ENCODE measurements around the gene CYTIP. TPM values are rescaled to one million over a fixed set of nuclear protein-coding genes. Genes with fewer than 3 reads are reported as not detected.

The CYTIP gene
- polyA plus RNA-seq, 3 donors = 61.9 to 188 (median 83.5) TPM

- DNase-seq = no peak
- peaks cover 0 to 12% of the 10 kb centered on the region in 2 donors for H3K9me3 ChIP-seq (replicated peaks in 1 of 2; ENCODE audit: control insufficient read depth in 1 of 2, insufficient read depth in 1 of 2, low read length in 2 of 2)
- H3K4me3 ChIP-seq (replicated peaks in 1 of 3; ENCODE audit: low read depth in 2 of 3, low read length in 3 of 3) = no peak overlapping the region
- H3K36me3 ChIP-seq (replicated peaks in 1 of 2; ENCODE audit: control insufficient read depth in 1 of 2, insufficient read depth in 2 of 2, low read length in 2 of 2) = peaks cover 70 to 76% of the 10 kb centered on the region in 2 donors
- no CpG with 5 or more reads among the region's 1 CpG for WGBS (ENCODE audit: insufficient coverage)
- no peak overlapping the region for H2AFZ ChIP-seq (ENCODE audit: insufficient read depth, low read depth, low read length, poor library complexity, severe bottlenecking)
- H3K9ac ChIP-seq (ENCODE audit: insufficient read depth, low read length, poor library complexity, severe bottlenecking) = no peak overlapping the region
- Mint-ChIP-seq H3K4me1 (peaks cover 24% of the 10 kb centered on the region), H3K9me3 (peaks cover 7 to 22% (median 15%) of the 10 kb centered on the region in 7 donors), H3K4me3 (no peak overlapping the region), H3K36me3 (peaks cover 80 to 90% of the 10 kb centered on the region in 2 donors), H3K27me3 (ENCODE audit: low read depth in 3 of 3) (no peaks in the 10 kb centered on the region), H3K27ac (no peak overlapping the region)
- peaks cover 31 to 32% of the 10 kb centered on the region in 2 donors for H3K4me1 ChIP-seq (ENCODE audit: control insufficient read depth in 1 of 2, insufficient read depth in 2 of 2, low read length in 2 of 2)
- no peak for TF ChIP-seq CTCF (IDR thresholded peaks at IDR 0.05)
- H3K4me2 ChIP-seq (replicated peaks; ENCODE audit: extremely low read depth, low read length, poor library complexity, severe bottlenecking) = no peak overlapping the region
- no peaks in the 10 kb centered on the region for H3K27me3 ChIP-seq (ENCODE audit: control insufficient read depth in 2 of 2, insufficient read depth in 2 of 2, low read length in 2 of 2)
- H3K27ac ChIP-seq (ENCODE audit: low read depth in 1 of 2, low read length in 2 of 2) = no peak overlapping the region
- peaks cover 12% of the 10 kb centered on the region for H3K79me2 ChIP-seq (ENCODE audit: insufficient read depth, low read length)
- peaks cover 38% of the 10 kb centered on the region for H4K20me1 ChIP-seq (ENCODE audit: insufficient read depth, low read length)
- intact Hi-C loops (cut with micrococcal nuclease) = no loop called here
Observed at GRCh38 chr2:157424374-157424773, 19.5 kb downstream of the CYTIP start.

GRCh38 chr2:157421964-157422363 is 21.9 kb downstream of the CYTIP start:
- Mint-ChIP-seq H3K27me3 (ENCODE audit: low read depth in 3 of 3) (no peaks in the 10 kb centered on the region), H3K36me3 (peaks cover 73 to 82% of the 10 kb centered on the region in 2 donors), H3K4me3 (peak overlapping the region in 1 of 2 donors; percentile 68), H3K4me1 (peaks cover 46% of the 10 kb centered on the region), H3K9me3 (peaks cover 7 to 15% (median 13%) of the 10 kb centered on the region in 7 donors), H3K27ac (peak overlapping the region; percentile 94 to 100 (median 98))
- Histone ChIP-seq H3K4me3 (replicated peaks in 1 of 3; ENCODE audit: low read depth in 2 of 3, low read length in 3 of 3) (peak overlapping the region in 1 of 3 experiments; percentile 53), H3K27ac (ENCODE audit: low read depth in 1 of 2, low read length in 2 of 2) (peak overlapping the region; percentile 66 to 99), H3K4me1 (ENCODE audit: control insufficient read depth in 1 of 2, insufficient read depth in 2 of 2, low read length in 2 of 2) (peaks cover 50 to 56% of the 10 kb centered on the region in 2 donors), H3K4me2 (replicated peaks; ENCODE audit: extremely low read depth, low read length, poor library complexity, severe bottlenecking) (peak overlapping the region; percentile 37), H3K27me3 (ENCODE audit: control insufficient read depth in 2 of 2, insufficient read depth in 2 of 2, low read length in 2 of 2) (no peaks in the 10 kb centered on the region), H3K79me2 (ENCODE audit: insufficient read depth, low read length) (peaks cover 18% of the 10 kb centered on the region), H3K9me3 (replicated peaks in 1 of 2; ENCODE audit: control insufficient read depth in 1 of 2, insufficient read depth in 1 of 2, low read length in 2 of 2) (peaks cover 0 to 9% of the 10 kb centered on the region in 2 donors), H4K20me1 (ENCODE audit: insufficient read depth, low read length) (peaks cover 14% of the 10 kb centered on the region), H3K36me3 (replicated peaks in 1 of 2; ENCODE audit: control insufficient read depth in 1 of 2, insufficient read depth in 2 of 2, low read length in 2 of 2) (peaks cover 48 to 52% of the 10 kb centered on the region in 2 donors), H3K9ac (ENCODE audit: insufficient read depth, low read length, poor library complexity, severe bottlenecking) (no peak overlapping the region), H2AFZ (ENCODE audit: insufficient read depth, low read depth, low read length, poor library complexity, severe bottlenecking) (no peak overlapping the region)
- 86% methylated on average over 1 of the region's 3 CpGs for WGBS (ENCODE audit: insufficient coverage)
- intact Hi-C loops (cut with micrococcal nuclease) = no loop called here
- no peak for TF ChIP-seq CTCF (IDR thresholded peaks at IDR 0.05)
- DNase-seq = no peak
